Endometrial microvascular endothelial cells (primary cell): ENCODE measurements around the gene LAMB4. TPM values are rescaled to one million over a fixed set of nuclear protein-coding genes. Genes with fewer than 3 reads are reported as not detected.

Experiments
- in situ Hi-C: cut with HindIII; loops from 2 replicates; pipeline ENCODE4 v1.10.0; 2017; ENCODE audit warnings: low sequenced_read_pairs, low pct_unique_long_range_greater_than_20kb; ENCODE audit errors: inconsistent ontology term
- total RNA-seq: library from RNA; depleted of rRNA; stranded (reverse); fragments of >200 nt; gene quantifications from one replicate; pipeline ENCODE4 v1.2.3, GENCODE V29; 2015; ENCODE audit errors: inconsistent ontology term

Gene LAMB4
- total RNA-seq, 1 donor from 2014 or later = 0.19 TPM

DNA sequence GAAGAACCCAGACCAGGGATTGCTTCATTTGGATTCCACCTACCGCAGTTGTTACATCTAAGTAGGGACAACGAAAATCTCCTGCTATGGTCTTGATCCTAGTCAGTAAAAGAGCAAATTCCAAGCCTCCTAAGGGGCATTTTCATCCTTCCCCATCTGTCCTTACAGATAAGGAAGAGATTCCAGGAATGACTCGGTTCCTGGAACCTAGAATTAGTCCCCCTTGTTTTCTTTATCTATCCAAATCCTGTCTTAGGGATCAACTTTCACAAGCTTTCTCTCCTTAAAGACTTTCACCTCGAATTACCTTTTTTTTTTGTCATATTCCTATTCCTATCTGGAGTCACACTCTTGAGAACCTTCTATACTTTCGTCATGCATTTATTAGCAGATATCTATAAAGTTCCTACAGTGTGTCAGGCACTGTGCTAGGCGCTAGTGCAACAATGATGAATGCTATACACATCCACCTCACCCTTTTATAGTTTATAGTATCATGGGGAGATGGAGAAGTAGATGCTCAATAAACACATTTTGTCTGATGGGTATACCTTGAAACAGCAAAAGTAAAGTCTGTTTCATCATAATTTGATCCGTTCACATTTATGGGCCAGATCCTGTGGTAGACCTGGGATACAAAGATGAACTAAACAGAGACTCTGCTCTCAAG, 39.2 kb downstream of the LAMB4 start:
- in situ Hi-C loops = no loop called here

DNA sequence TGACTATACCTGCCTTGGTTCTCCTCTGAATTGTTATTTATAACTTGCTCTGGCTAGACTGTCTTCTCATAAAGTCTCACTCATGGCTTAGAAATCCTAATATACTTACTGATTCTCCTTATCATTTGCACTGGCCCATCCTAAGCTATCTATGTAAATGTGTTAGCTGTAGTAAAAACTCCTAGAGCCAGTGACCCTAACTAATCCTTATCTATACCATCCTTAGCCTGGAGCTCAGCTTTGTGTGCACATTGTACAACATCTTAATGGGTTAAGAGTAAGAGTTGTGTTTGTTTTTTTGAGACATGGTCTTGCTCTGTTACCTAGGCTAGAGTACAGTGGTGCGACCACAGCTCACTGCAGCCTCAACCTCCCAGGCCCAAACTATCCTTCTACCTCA, 40.8 kb downstream of the LAMB4 start:
- in situ Hi-C loops = no loop called here

DNA sequence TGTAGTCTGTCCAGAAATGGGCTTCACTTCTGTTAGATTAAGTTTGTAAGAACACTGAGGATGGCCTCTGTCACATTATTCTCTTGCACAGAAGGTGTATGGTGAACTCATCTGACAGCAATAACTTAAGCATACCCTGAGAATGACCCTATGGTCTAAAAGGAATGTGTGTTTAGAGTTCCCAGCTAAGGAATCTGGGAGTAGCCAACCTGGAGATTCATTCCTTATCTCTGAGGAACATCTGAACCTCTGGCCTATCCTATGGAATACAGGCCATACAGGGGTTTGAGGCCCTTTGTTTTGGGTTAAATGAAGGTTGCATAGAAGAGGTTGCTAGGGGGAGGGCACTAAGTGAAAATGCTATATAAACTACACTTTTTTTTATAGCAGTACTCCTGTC, 41.4 kb downstream of the LAMB4 start:
- in situ Hi-C loops = no loop called here

DNA sequence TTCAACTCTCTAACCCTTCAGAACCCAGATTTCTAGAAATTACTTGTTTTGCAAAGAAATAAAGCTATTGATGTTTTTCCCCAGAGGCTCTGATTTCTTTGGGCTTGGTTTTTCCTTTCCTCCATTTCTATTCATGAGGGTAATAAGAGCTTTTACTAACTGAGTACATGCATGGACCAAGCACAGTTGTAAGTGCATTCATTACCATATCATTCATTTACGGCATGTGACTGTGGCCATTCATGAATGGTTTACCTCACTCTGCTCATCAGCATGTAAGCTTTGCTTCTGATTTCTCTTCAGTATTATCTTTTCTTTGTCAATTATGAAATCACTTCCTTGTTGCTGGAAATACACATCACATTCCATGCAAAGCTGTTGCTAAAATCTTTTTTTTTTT, 42.4 kb downstream of the LAMB4 start:
- in situ Hi-C loops = no loop called here

DNA sequence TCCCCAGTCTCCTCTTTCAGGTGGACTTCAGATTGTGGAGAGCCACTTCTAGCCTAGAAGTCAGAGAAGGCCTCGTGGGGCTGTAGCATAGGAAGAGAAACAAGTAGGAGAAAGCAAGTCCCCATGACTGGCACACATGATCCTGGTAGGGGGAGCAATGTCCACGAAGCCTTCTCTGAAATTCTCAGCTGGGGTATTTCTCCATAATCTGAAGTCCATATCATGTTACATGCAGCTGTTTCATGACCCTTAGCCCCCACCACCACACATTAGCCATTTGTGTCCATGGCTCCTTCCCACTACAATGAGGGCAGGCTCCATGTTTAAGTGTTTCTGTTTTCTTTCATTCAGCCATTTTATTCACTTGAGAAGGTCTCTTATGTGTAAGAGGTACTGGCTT, 43.2 kb downstream of the LAMB4 start:
- in situ Hi-C loops = no loop called here

DNA sequence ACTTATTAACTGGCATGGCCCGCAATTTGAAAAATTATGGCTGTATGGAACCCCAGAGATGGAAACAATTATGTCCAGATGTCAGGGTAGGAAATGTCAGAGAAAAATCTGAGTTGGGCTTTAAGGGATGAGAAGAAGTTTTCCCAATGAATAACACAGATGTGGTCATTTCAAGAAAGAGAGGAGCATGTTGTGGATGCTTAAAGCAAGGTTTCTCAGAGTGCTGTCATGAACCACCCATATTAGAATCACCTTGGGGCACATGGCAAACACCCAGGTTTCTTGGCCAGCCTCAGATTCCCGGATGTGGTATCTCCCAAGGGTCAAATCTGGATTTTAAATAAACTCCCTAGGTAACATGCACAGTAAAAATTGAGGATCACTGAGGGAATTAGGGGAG, 43.6 kb downstream of the LAMB4 start:
- in situ Hi-C loops = no loop called here

DNA sequence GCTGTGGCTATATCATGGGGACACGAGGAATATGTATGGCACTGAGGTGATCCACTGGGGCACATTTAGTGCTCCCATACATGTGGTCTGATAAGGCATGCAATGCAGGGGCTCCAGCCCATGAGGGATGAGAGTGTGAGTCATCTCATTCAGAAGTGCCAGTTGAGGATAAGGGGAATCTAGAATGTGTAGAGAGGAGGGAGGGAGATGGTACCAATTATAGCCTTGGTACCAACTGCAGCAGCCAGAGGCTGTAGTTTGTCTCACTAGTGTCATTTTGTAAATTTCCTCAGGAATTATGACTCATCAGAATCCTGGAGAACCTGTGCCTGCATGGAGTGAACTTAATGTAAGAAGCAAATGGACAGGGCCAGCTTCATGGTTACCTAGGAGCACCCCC, 46.2 kb downstream of the LAMB4 start:
- in situ Hi-C loops = no loop called here

DNA sequence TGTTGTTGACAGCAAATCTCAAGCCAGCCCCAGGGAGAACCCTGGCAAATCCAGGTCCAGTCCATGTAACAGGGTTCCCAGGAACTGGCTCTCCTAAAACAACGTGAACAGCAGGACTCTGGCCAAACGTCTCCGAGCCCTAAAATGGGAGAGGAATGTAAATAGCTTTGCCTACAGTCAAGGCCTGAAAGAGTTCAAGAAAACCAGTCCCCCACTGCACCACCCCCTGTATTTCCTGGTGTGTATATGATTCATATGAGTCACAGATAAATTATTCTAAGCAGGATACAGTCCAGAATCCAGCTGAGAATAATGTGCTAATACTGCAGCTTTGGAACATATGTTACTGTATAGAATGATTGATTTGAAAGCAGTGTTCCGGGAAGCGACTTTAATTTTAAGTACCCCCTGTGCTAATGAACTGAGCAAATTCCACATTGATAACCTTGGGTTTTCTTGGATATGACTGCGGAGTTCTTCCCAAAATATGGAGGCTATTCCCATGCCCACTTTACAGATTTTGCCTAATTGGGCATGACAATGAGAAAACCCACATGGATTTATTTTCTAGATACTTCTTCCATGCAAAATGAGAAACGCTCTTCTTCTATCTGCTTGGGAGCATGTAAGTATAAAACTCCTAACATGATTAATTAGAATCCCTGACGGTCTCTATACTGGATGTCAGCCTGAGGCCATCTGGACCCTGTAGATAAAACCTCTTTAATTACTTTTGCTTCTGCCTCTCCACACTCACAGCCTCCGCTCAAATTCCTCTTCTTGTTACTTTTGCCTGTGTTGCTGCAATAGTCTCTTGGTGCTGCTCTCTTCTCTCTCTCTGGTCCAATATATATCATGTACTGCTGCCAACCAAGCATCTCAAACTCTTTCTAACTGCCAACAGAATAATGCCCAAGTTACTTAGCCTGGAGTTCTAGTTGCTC, 50.2 kb downstream of the LAMB4 start:
- in situ Hi-C loops = no loop called here

DNA sequence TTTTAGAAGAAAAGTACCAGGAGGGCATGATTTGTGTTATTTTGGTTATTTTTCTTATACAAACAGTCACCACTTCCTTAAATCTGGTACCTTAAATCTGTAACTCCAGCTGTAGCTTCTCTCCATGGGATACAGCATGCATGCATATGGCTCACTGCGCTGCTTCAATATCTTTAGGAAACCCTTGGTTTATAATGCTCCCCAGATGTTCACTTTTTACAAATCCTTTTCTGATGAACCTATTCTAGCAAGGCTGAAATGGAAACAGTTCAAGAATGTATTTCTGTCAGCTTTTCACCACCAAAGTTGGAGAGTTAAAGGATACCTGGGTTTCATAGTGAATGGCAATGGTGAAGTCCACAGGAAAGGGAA, 50.9 kb downstream of the LAMB4 start:
- in situ Hi-C loops = no loop called here

DNA sequence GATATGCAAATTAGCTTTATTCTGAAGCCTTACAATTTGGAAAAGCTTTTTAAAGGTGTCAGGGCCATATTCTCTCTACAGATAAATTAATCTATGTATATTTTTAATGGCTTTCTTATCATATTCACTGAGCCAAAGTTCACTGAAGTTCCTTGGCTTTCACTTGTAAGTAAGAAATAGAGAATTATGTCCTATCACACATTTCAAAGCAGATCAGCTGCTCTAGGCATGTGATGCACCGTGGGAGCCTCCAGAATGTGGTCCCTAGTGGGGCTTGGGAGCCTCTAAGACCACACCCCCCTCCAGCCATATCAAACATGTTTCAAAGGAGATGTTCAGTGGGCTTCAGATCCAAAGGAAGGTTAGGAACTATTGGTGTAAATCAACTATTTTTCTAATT, 51.5 kb downstream of the LAMB4 start:
- in situ Hi-C loops = no loop called here

DNA sequence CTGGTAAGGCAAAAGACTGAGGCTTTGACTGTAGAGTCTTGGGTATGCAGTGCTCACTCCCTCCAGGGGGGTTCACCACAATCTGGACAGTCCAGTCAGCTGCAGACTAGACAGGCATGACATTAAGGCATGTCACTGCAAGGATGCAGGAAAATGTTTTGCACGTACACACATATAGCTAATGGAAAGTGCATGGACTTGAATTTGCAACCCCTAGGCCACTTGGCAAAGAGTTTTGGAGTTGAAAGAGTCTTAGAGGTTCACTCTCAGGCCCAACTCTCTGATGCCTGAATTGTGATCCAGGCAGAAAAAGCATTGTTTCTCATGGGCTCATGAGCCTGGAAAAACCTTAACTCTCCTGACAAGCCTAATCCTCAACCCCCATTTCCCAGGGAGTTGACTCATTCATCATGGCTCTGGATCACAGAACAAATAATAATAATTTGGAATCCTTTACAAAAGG, 51.9 kb downstream of the LAMB4 start:
- in situ Hi-C loops = no loop called here

DNA sequence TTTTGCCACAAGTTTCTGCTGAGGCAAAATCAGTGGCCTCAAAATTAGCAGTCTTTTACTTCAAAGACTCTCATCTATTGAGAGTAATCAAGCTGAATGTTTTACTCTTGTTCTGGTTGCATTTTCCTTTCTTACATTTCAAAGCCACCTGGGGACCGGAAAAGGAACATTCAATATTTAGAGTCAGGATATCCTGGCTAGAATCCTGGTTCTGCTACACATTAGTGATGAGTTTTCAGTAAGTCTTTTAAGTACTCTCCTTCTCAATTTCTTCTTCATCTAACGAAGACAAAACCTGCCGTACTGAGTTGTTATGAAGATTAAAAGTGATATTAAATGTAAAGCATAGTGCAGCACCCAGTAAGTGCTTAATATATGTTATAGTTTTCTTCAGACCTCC, 52.5 kb downstream of the LAMB4 start:
- in situ Hi-C loops = no loop called here

DNA sequence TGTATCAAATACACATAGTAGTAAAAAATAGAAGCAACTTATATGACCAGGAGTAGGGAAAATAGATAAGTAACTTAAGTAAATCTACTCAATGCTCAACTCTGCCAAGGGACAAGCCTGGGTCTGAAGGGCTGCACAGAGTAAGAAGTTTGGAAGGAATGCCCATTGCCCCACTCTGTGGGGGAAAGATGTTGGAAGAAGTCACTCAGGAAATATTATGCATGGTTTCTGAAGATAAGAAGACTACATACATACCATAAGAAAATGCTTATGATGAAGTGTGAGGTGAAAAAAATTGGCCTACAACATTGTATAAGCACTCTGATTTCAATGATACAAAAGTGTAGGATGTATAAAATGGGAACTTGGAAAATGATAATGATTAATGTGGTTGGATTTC, 54.0 kb downstream of the LAMB4 start:
- in situ Hi-C loops = no loop called here

DNA sequence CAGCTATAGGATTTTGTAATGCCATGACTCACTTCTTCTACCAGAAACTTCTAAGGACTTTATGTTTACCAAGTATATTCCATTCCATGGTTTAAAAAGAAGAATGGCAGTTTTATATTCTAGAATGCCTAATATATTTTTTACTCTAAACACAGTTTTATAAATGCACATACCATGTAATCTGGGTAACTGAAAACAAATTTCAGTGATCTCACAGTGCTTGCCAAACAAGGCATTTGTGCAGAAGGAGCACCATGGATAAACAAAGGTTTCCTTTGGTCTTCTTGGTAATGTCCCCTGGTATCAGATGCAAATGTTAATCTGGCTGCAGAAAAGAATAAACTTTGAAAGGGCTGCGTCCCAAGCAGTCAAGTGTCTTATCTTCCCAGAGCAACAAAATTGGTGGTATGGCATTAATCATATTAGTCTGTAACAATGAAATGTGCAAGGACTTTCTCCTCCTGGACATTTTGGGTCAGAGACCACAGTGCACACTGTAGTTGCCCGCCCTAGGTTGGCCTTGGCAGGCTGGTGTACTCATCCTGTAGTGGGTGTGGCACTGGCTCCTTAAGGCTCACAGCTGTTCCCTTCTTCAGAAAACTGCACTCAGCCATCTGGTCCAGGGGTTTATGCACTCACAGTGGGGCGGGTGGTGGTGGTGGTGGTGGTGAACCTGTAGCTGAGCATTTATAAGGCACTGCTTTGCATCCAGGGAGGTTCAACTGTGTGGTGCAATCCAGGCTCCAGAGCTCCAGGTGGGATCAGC, 56.7 kb downstream of the LAMB4 start:
- in situ Hi-C loops = no loop called here

DNA sequence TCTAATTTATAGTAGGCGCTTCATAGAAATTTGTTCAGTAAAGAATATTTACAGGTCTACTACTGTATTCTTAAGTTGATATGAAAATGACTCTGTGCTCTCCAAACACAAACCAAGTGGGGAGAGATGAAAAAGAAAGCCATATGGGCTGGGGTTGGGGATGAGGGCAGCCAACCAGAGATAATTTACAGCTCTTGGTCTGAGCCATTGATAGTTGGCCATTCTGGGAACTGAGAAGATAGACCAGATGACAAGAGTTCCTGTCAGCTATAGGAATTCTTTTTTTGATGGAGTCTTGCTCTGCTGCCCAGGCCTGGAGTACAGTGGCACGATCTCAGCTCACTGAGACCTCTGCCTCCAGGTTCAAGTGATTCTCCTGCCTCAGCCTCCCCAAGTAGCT, 57.4 kb downstream of the LAMB4 start:
- in situ Hi-C loops = no loop called here

DNA sequence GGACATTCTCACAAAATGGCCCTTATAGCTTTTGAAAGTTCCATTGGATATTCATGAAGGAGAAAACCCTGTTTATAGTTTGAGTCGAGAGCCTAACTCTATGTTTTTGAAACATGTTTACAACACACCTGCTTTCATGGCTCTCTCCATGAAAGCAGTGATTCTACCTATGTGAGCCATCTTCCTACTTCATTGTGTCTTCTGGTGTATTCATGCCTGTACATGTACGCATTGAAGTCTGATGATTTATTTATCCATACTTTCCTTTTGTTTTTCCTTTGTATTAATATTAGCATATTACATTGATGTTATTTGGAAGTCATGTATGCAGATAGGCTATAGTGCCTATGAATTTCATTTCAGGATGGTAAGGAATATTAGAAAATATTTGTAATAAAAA, 58.0 kb downstream of the LAMB4 start:
- in situ Hi-C loops = no loop called here

DNA sequence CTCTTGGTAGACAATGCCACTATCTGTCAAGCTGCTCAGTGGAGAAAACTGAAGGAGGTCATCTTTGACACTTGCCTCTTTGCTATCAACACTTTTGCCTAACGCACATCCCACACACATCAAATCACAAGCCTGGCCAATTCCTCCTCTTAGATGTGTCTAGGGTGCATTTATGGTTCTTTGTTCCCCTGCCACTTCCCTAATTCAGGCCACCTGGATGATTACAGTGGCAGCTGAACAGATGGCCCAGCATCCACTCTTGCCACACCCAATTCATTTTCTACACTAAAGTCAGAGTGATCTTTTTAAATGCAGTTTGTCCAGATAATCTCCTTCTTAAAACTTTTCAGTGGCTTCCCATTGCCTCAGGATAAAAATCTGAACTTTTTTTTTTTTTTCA, 58.6 kb downstream of the LAMB4 start:
- in situ Hi-C loops = no loop called here

DNA sequence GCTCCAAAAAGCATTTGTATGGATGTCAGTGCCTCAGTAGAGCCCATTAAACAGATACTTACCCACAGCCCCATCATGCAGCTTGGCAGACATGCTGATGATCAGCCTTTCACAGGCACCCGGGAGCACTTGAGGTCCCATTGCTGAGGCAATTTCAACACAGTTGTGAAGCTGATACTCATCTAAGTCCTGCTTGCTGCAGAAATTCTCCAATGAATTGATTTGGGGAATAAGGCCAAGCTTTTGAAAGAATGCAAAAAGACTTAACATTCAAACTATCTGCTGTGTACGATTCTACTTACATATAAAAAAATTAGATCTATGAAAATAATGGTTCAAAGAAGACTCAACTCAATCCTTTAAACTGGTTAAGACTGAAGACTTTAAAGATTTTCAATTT, 60.5 kb downstream of the LAMB4 start:
- in situ Hi-C loops = no loop called here

DNA sequence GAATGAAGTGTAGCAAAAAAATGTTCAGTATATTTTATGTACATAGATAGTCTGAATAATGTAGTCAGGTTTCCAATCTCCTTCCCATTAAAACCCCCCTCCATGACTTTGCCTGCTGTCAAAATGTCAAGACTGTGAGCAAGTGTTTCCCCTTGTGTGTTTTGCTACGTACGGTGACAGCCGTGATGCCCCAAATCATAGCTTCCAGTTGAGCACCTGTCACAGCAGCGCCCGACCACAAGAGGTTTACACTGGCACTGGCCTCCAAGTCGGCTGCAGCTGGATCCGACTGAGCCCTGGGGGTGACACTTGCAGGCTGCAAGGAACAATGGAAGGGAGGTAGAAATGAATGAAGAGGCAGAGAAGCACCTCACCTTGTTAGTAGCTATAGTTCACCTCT, 62.3 kb downstream of the LAMB4 start:
- in situ Hi-C loops = no loop called here

DNA sequence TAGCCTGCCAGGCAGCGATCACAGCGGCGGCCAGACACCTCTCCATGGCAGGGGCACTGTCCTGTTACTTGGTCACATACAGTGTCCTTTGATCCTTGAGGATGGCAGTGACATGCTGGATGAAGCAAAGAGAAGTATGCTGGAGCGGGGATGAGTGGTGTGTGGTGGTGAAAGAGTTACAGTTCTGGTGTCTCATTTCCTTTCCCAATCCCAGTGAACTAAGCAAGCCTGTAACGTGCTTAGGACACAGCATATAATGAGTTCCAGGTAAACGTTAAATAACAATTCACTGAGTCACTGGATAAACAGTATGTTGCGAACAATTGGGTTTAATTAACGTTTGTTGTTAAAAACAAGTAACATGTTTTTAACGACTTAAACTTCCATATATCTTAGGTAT, 63.7 kb downstream of the LAMB4 start:
- in situ Hi-C loops = no loop called here
